H1 (cell line): ENCODE results near the gene FGGY. TPM values are rescaled to one million over a fixed set of nuclear protein-coding genes. Genes with fewer than 3 reads are reported as not detected.

Source experiments
- CHD7 ChIP-seq: fragments of 300-600 bp; sonication (generic); IDR thresholded peaks from 2 replicates; pipeline ENCODE4 v1.7.1; 2012; ENCODE audit warnings: low read length, moderate library complexity, mild to moderate bottlenecking, inconsistent platforms; ENCODE audit not compliant: insufficient replicate concordance
- RAD21 ChIP-seq, 2 experiments: IDR thresholded peaks in 1 of 2; conservative IDR thresholded peaks in 1 of 2; 2 replicates each; pipeline ENCODE4 v1.6.1; 2011; ENCODE audit warnings: low read depth in 2 of 2, low read length in 2 of 2, improper control_type of control experiment in 1 of 2, inconsistent platforms in 1 of 2, mild to moderate bottlenecking in 1 of 2, moderate library complexity in 1 of 2
- RBBP5 ChIP-seq: IDR thresholded peaks from 2 replicates; pipeline ENCODE4 v1.7.1; 2012; ENCODE audit warnings: low read depth, mild to moderate bottlenecking, inconsistent platforms, low read length, moderate library complexity, borderline replicate concordance
- RFX5 ChIP-seq: IDR thresholded peaks from 2 replicates; pipeline ENCODE4 v1.6.1; 2011; ENCODE audit warnings: low read depth, low read length, improper control_type of control experiment, borderline replicate concordance
- polyA plus RNA-seq, 7 experiments: library from polyadenylated mRNA; depleted of rRNA in 3 of 7; stranded (reverse) in 5 of 7; unstranded in 2 of 7; fragments of >200 nt in 5 of 7; fragments of 200-250 nt in 2 of 7; gene quantifications; 1 replicate in 5 of 7; 2 replicates in 1 of 7; 4 replicates in 1 of 7; pipeline versions ENCODE4 v1.2.1 to v1.2.3, GENCODE V29; 2011 to 2013; ENCODE audit warnings: missing spikeins in 2 of 7, mixed read lengths in 2 of 7
- total RNA-seq: library from RNA; stranded (reverse); fragmentation: NEBNext Ultra II Directional; extraction: Animal tissue kit (Norgen Biotek cat#: 25700); gene quantifications from 2 replicates; pipeline ENCODE4 v1.2.1, GENCODE V29; 2021

Gene FGGY
- total and polyA plus RNA-seq, 2 of the 8 experiments (the other 6 are each of a cell fraction or from before 2014, with no cell fraction given), result 10.3 to 12.5 TPM

GRCh38 chr1:59390307-59390706, 93.4 kb downstream of the FGGY start (continued):
- TF ChIP-seq CHD7 (no peak), RFX5 (no peak), RAD21 (IDR thresholded peaks at IDR 0.05 in 1 of 2, conservative IDR thresholded peaks at IDR 0.05 in 1 of 2; ENCODE audit: low read depth in 2 of 2, low read length in 2 of 2) (no peak), RBBP5 (no peak)
